Fibroblast of lung (primary cell): ENCODE results near the gene C20orf204. TPM values are rescaled to one million over a fixed set of nuclear protein-coding genes. Genes with fewer than 3 reads are reported as not detected.
A peak's percentile ranks its signal among the peaks of the same experiment; 100 is the strongest.

Experiments used
- DNase-seq, 2 donors: peaks; one replicate each; pipeline versions ENCODE4 v3.0.0 to v3.0.0-alpha.2; 2010; ENCODE audit warnings: low read depth in 2 of 2
- H2AFZ ChIP-seq: 2 replicates; pipeline ENCODE4 v1.5.1; 2012; ENCODE audit warnings: low read length, control low read depth, inconsistent platforms
- H3K27ac ChIP-seq: 2 replicates; pipeline ENCODE4 v1.5.1; 2011; ENCODE audit warnings: low read length, control low read depth; ENCODE audit not compliant: insufficient read depth
- H3K27me3 ChIP-seq: 2 replicates; pipeline ENCODE4 v1.5.1; 2011; ENCODE audit warnings: mild to moderate bottlenecking, low read length; ENCODE audit not compliant: control insufficient read depth, insufficient read depth
- H3K36me3 ChIP-seq: 2 replicates; pipeline ENCODE4 v1.5.1; 2011; ENCODE audit warnings: low read length; ENCODE audit not compliant: control insufficient read depth, insufficient read depth
- H3K4me1 ChIP-seq: 2 replicates; pipeline ENCODE4 v1.5.1; 2011; ENCODE audit warnings: low read length; ENCODE audit not compliant: control insufficient read depth, insufficient read depth; ENCODE audit errors: extremely low read depth
- H3K4me2 ChIP-seq: 2 replicates; pipeline ENCODE4 v1.5.1; 2011; ENCODE audit warnings: low read length, control low read depth; ENCODE audit not compliant: insufficient read depth; ENCODE audit errors: extremely low read depth
- H3K4me3 ChIP-seq, 4 experiments: fragments of 200-600 bp in 1 of 4; sonication (generic) in 1 of 4; replicated peaks in 1 of 4; 2 replicates each; pipeline ENCODE4 v1.5.1; 2011 to 2016; ENCODE audit warnings: low read length in 4 of 4, low read depth in 3 of 4, mild to moderate bottlenecking in 3 of 4, control low read depth in 2 of 4, inconsistent platforms in 1 of 4, mixed read lengths in 1 of 4; ENCODE audit not compliant: insufficient read depth in 1 of 4; ENCODE audit errors: control extremely low read depth in 1 of 4
- H3K79me2 ChIP-seq: 2 replicates; pipeline ENCODE4 v1.5.1; 2012; ENCODE audit warnings: mild to moderate bottlenecking, low read length, inconsistent platforms; ENCODE audit not compliant: control insufficient read depth, insufficient read depth
- H3K9ac ChIP-seq: 2 replicates; pipeline ENCODE4 v1.5.1; 2011; ENCODE audit warnings: mild to moderate bottlenecking, low read length, control low read depth; ENCODE audit not compliant: insufficient read depth
- H3K9me3 ChIP-seq: 2 replicates; pipeline ENCODE4 v1.5.1; 2012; ENCODE audit warnings: low read depth, low read length; ENCODE audit not compliant: control insufficient read depth, insufficient read depth
- H4K20me1 ChIP-seq: 2 replicates; pipeline ENCODE4 v1.5.1; 2011; ENCODE audit warnings: low read length; ENCODE audit not compliant: control insufficient read depth, insufficient read depth; ENCODE audit errors: extremely low read depth
- EZH2 ChIP-seq: IDR thresholded peaks from 2 replicates; pipeline ENCODE4 v1.5.1; 2012; ENCODE audit warnings: low read length, control low read depth, mild to moderate bottlenecking; ENCODE audit errors: missing control alignments
- polyA plus RNA-seq, 2 donors: library from polyadenylated mRNA; depleted of rRNA in 1 of 2; stranded (reverse) in 1 of 2; unstranded in 1 of 2; fragments of >200 nt; gene quantifications; 2 replicates each; pipeline ENCODE4 v1.2.1, GENCODE V29; 2011 to 2012; ENCODE audit warnings: missing spikeins in 1 of 2
- total RNA-seq: library from RNA; depleted of rRNA; stranded (reverse); fragments of >200 nt; gene quantifications from 2 replicates; pipeline ENCODE4 v1.2.1, GENCODE V29; 2014
- TF ChIP-seq, protein P1 (sequence below), 2 donors: IDR thresholded peaks in 1 of 2; conservative IDR thresholded peaks in 1 of 2; 1 replicate in 1 of 2; 2 replicates in 1 of 2; pipeline ENCODE4 v1.5.1; 2011 to 2012; ENCODE audit warnings: low read length in 2 of 2, control low read depth in 1 of 2, inconsistent platforms in 1 of 2, low read depth in 1 of 2, mild to moderate bottlenecking in 1 of 2

C20orf204 gene
- total and polyA plus RNA-seq, 2 donors (not counting 1 experiment from before 2014, with no cell fraction given) = 0.02 to 0.66 TPM

DNA sequence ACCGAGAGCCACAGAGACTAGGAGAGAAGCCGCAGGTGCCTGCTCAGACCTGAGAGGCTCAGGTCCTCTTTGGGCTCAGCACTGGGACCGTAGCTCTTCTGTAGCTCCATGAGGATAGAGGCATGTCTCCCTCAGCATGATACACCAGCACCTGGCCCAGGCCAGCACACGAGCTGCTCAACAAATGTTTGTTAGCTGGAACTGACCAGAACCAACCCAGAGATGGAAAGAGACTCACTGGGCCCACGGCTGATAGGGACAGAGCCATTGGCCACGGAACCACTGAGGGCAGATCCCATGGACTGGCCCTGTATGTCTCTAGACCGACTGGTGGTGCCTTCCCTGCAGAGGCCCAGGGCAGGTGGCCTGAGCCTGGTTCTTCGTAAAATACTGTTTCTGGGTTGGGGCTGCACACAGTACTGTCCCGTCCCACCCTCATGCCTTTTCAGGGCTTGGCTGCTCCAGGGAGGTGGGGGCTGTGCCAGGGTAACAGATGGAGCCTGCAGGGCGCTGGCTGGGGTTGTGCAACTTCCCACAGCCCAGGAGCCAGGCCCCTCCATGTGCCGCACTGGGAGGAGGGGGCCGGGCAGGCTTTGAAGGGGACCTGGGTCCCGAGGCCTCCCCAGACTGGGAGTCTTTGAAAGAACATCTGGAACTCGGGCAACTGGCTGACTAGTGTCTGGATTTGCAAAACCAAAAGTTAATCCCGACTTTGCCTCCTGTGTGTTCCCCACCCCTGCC, 5.2 kb downstream of the C20orf204 start:
- H3K27ac ChIP-seq = no peak overlapping the region
- no peaks in the 10 kb centered on the region for H4K20me1 ChIP-seq
- no peak overlapping the region for H3K4me2 ChIP-seq
- H3K9me3 ChIP-seq = no peaks in the 10 kb centered on the region
- no peak overlapping the region for H2AFZ ChIP-seq
- H3K27me3 ChIP-seq = peaks cover 26% of the 10 kb centered on the region
- H3K4me3 ChIP-seq = no peak overlapping the region
- no peaks in the 10 kb centered on the region for H3K79me2 ChIP-seq
- DNase-seq = no peak
- TF ChIP-seq, protein P1, sequence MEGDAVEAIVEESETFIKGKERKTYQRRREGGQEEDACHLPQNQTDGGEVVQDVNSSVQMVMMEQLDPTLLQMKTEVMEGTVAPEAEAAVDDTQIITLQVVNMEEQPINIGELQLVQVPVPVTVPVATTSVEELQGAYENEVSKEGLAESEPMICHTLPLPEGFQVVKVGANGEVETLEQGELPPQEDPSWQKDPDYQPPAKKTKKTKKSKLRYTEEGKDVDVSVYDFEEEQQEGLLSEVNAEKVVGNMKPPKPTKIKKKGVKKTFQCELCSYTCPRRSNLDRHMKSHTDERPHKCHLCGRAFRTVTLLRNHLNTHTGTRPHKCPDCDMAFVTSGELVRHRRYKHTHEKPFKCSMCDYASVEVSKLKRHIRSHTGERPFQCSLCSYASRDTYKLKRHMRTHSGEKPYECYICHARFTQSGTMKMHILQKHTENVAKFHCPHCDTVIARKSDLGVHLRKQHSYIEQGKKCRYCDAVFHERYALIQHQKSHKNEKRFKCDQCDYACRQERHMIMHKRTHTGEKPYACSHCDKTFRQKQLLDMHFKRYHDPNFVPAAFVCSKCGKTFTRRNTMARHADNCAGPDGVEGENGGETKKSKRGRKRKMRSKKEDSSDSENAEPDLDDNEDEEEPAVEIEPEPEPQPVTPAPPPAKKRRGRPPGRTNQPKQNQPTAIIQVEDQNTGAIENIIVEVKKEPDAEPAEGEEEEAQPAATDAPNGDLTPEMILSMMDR (conservative IDR thresholded peaks at IDR 0.05 in 1 of 2, IDR thresholded peaks at IDR 0.05 in 1 of 2; ENCODE audit: low read depth in 1 of 2, low read length in 2 of 2) = no peak
- peak; percentile 83 for TF ChIP-seq EZH2
- no peak overlapping the region for H3K9ac ChIP-seq
- no peaks in the 10 kb centered on the region for H3K36me3 ChIP-seq
- no peaks in the 10 kb centered on the region for H3K4me1 ChIP-seq

DNA sequence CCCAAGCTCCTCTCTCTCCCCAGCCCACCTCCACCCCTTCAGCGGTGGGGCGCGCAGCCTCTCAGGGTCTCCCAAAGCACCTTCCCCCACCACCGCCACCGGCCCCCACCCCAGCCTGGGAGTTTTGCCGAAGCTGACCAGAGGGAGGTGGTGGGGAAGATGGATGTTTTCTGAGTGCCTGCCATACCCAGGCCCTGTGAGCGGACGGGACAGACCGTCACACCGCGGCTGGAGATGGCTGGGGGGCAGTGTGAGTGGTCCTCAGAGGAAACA, 5.7 kb downstream of the C20orf204 start:
- no peak overlapping the region for H3K4me3 ChIP-seq
- no peaks in the 10 kb centered on the region for H3K9me3 ChIP-seq
- H3K79me2 ChIP-seq = no peaks in the 10 kb centered on the region
- H2AFZ ChIP-seq = no peak overlapping the region
- peaks cover 26% of the 10 kb centered on the region for H3K27me3 ChIP-seq
- no peaks in the 10 kb centered on the region for H4K20me1 ChIP-seq
- H3K27ac ChIP-seq = no peak overlapping the region
- H3K4me2 ChIP-seq = peak overlapping the region; percentile 35
- TF ChIP-seq EZH2 = no peak
- TF ChIP-seq, protein P1 (conservative IDR thresholded peaks at IDR 0.05 in 1 of 2, IDR thresholded peaks at IDR 0.05 in 1 of 2; ENCODE audit: low read depth in 1 of 2, low read length in 2 of 2) = no peak
- no peak for DNase-seq
- no peaks in the 10 kb centered on the region for H3K4me1 ChIP-seq
- no peaks in the 10 kb centered on the region for H3K36me3 ChIP-seq
- H3K9ac ChIP-seq = no peak overlapping the region

DNA sequence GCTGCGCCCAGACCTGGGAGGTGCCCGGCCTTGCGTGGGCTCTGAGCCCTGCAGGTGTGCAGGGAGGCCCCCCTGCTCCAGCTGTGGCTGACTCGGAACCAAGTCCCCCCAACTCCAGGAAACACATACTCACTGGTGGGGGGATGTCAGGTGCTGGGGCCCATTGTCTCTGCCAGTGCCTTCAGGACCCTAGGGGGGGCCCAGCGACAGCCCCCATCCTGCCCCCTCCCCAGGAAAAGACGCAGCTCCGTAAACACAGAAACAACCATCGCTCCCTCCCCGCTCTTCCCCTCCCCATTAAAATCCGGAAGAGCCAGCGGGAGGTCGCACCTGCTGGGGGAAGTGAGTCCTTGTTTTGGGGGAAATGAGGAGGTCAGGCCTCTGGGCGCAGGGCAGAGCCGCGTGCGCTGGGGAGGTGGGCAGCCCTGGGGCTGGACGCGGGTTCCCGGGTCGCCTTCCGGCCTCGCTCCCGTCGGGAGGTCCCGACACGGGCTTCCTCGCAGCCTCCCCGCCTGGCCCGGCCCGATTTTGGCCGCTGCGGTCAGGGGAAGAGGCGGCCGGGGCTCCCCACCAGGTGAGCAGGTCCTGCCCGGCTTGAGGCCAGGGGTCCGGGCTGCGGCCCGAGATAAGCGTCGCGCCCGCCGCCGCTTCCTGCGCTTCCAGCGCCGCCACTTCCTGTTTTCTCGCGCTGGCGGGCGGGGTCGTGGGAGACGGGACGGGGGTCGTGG, 6.2 kb downstream of the C20orf204 start:
- no peaks in the 10 kb centered on the region for H3K79me2 ChIP-seq
- DNase-seq = no peak
- TF ChIP-seq, protein P1 (conservative IDR thresholded peaks at IDR 0.05 in 1 of 2, IDR thresholded peaks at IDR 0.05 in 1 of 2; ENCODE audit: low read depth in 1 of 2, low read length in 2 of 2) = no peak
- peak; percentile 94 for TF ChIP-seq EZH2
- H3K9me3 ChIP-seq = no peaks in the 10 kb centered on the region
- peak overlapping the region in 3 of 4 experiments; percentile 7 to 38 (median 23) for H3K4me3 ChIP-seq
- no peak overlapping the region for H2AFZ ChIP-seq
- no peaks in the 10 kb centered on the region for H4K20me1 ChIP-seq
- no peaks in the 10 kb centered on the region for H3K4me1 ChIP-seq
- H3K36me3 ChIP-seq = no peaks in the 10 kb centered on the region
- no peak overlapping the region for H3K27ac ChIP-seq
- H3K4me2 ChIP-seq = peak overlapping the region; percentile 51
- H3K27me3 ChIP-seq = peaks cover 29% of the 10 kb centered on the region
- no peak overlapping the region for H3K9ac ChIP-seq
